Stomach (tissue), 9 donors: ENCODE data around the gene INVS. TPM values are rescaled to one million over a fixed set of nuclear protein-coding genes. Genes with fewer than 3 reads are reported as not detected.

Source experiments
- DNase-seq, 2 donors: peaks; one replicate each; pipeline versions ENCODE4 v3.0.0 to v3.0.0-alpha.2; 2013 to 2019
- H3K27ac ChIP-seq, 5 donors: fragments of 200-600 bp in 4 of 5; sonication (generic) in 4 of 5; one replicate each; pipeline ENCODE4 v1.5.1; 2013 to 2019; ENCODE audit warnings: mild to moderate bottlenecking in 1 of 5, moderate library complexity in 1 of 5
- H3K27me3 ChIP-seq, 3 donors: fragments of 200-600 bp; sonication (generic); one replicate each; pipeline ENCODE4 v1.5.1; 2017 to 2019; ENCODE audit warnings: mixed run types in 1 of 3
- H3K36me3 ChIP-seq, 4 donors: fragments of 200-600 bp; sonication (generic); 1 replicate in 3 of 4; 2 replicates in 1 of 4; pipeline ENCODE4 v1.5.1; 2016 to 2019
- H3K4me1 ChIP-seq, 4 donors: fragments of 200-600 bp; sonication (generic); one replicate each; pipeline ENCODE4 v1.5.1; 2016 to 2019
- H3K4me3 ChIP-seq, 4 donors: fragments of 200-600 bp; sonication (generic) in 3 of 4; one replicate each; pipeline ENCODE4 v1.5.1; 2016 to 2019; ENCODE audit warnings: mild to moderate bottlenecking in 1 of 4
- H3K9me3 ChIP-seq, 4 donors: fragments of 200-600 bp; sonication (generic); one replicate each; pipeline ENCODE4 v1.5.1; 2016 to 2019
- EP300 ChIP-seq: sonication (generic); formaldehyde crosslinking; IDR thresholded peaks from one replicate; pipeline ENCODE4 v1.6.1; 2017; ENCODE audit warnings: antibody characterized with exemption
- POLR2A ChIP-seq, 4 donors: fragments of 450-650 bp; IDR thresholded peaks; one replicate each; pipeline ENCODE4 v1.6.1; 2016; ENCODE audit warnings: antibody characterized with exemption in 4 of 4, control low read depth in 2 of 4, mild to moderate bottlenecking in 1 of 4, moderate library complexity in 1 of 4
- POLR2AphosphoS5 ChIP-seq, 3 donors: sonication (generic); formaldehyde crosslinking; IDR thresholded peaks; one replicate each; pipeline ENCODE4 v1.6.1; 2016; ENCODE audit warnings: antibody characterized with exemption in 3 of 3
- WGBS, 5 donors: extraction: QIAGEN DNeasy Blood & Tissue Kit in 3 of 5; methylation state at CpG; one replicate each; pipeline versions ENCODE4 v1.1.5 to v1.1.7; 2013 to 2018; 5-methylcytosine and 5-hydroxymethylcytosine counted together
- intact Hi-C: fragments of 100-400 bp; cut with DNase I; formaldehyde crosslinking; loops from one replicate; pipeline ENCODE4 v1.15.1; 2023; ENCODE audit warnings: low total_unique reads
- polyA plus RNA-seq, 3 donors: library from polyadenylated mRNA; stranded (reverse); fragments of 200-250 nt; gene quantifications; one replicate each; pipeline ENCODE4 v1.2.3, GENCODE V29; 2013
- total RNA-seq, 5 donors: library from RNA; depleted of rRNA; stranded (reverse); fragments of >200 nt; gene quantifications; one replicate each; pipeline versions ENCODE4 v1.1.0 to v1.2.3, GENCODE V29; 2014 to 2016
- TF ChIP-seq, protein P1 (sequence below), 7 experiments: fragments of 450-650 bp in 4 of 7; fragments of 200-600 bp in 3 of 7; sonication (generic) in 3 of 7; IDR thresholded peaks; one replicate each; pipeline ENCODE4 v1.5.1; 2016 to 2019; ENCODE audit warnings: antibody characterized with exemption in 7 of 7, control low read depth in 2 of 7, mild to moderate bottlenecking in 1 of 7
- donor health status: healthy with polysubstance abuse.
- donor health status: Bipolar disorder and iron deficiency.
- donor health status: healthy.

The INVS gene
- total and polyA plus RNA-seq, 8 donors = 3.1 to 54.5 (median 16.7) TPM

GRCh38 chr9:100193078-100193477 lies 94.0 kb downstream of the INVS start:
- intact Hi-C loops = no loop called here
- Histone ChIP-seq H3K27me3 (no peaks in the 10 kb centered on the region), H3K36me3 (peaks cover 0 to 27% (median 7%) of the 10 kb centered on the region in 4 donors), H3K4me3 (no peak overlapping the region), H3K27ac (no peak overlapping the region), H3K9me3 (peaks cover 8 to 38% (median 20%) of the 10 kb centered on the region in 4 donors), H3K4me1 (no peaks in the 10 kb centered on the region)
- DNase-seq = no peak
- TF ChIP-seq EP300 (no peak), POLR2AphosphoS5 (IDR thresholded peaks at IDR 0.05) (no peak), POLR2A (IDR thresholded peaks at IDR 0.05) (no peak)
- TF ChIP-seq, protein P1, sequence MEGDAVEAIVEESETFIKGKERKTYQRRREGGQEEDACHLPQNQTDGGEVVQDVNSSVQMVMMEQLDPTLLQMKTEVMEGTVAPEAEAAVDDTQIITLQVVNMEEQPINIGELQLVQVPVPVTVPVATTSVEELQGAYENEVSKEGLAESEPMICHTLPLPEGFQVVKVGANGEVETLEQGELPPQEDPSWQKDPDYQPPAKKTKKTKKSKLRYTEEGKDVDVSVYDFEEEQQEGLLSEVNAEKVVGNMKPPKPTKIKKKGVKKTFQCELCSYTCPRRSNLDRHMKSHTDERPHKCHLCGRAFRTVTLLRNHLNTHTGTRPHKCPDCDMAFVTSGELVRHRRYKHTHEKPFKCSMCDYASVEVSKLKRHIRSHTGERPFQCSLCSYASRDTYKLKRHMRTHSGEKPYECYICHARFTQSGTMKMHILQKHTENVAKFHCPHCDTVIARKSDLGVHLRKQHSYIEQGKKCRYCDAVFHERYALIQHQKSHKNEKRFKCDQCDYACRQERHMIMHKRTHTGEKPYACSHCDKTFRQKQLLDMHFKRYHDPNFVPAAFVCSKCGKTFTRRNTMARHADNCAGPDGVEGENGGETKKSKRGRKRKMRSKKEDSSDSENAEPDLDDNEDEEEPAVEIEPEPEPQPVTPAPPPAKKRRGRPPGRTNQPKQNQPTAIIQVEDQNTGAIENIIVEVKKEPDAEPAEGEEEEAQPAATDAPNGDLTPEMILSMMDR (IDR thresholded peaks at IDR 0.05) = no peak
- 96 to 100% (median 97%) methylated on average over 3 of the region's 3 CpGs for WGBS, 5 donors

- H3K9me3 ChIP-seq = peaks cover 0 to 10% (median 3%) of the 10 kb centered on the region in 4 donors
- no peaks in the 10 kb centered on the region for H3K27me3 ChIP-seq
- DNase-seq = no peak
- H3K4me3 ChIP-seq = no peak overlapping the region
- WGBS, 5 donors = 39 to 62% (median 55%) methylated on average over 3 of the region's 3 CpGs
- intact Hi-C loops = no loop called here
- peaks cover 0 to 27% (median 7%) of the 10 kb centered on the region in 4 donors for H3K36me3 ChIP-seq
- no peaks in the 10 kb centered on the region for H3K4me1 ChIP-seq
- no peak overlapping the region for H3K27ac ChIP-seq
- no peak for TF ChIP-seq POLR2A (IDR thresholded peaks at IDR 0.05)
- no peak for TF ChIP-seq EP300
- TF ChIP-seq, protein P1 (IDR thresholded peaks at IDR 0.05) = no peak
- no peak for TF ChIP-seq POLR2AphosphoS5 (IDR thresholded peaks at IDR 0.05)
These were observed 97.2 kb downstream of the INVS start for GRCh38 chr9:100196215-100196614.

DNA sequence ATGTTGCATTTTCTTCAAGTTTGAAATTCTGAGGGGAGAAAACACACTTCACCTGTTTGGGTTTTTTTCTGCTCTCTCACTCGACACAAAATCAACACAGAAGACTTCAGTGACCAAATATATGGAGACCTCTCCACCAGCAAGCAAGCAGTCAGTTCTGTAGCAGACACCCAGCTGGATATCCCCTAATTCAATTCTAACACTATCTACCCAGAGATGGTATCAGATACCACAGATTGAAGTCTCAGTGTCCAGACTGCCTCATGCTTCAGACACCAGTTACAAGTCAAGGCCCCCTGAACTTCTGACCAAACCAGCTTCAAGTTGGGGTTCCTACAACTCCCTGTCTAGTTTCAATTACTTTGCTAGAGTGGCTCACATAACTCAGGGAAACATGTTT lies 97.8 kb downstream of the INVS start:
- DNase-seq = no peak
- H3K27ac ChIP-seq = no peak overlapping the region
- TF ChIP-seq, protein P1 (IDR thresholded peaks at IDR 0.05) = no peak
- TF ChIP-seq POLR2AphosphoS5 (IDR thresholded peaks at IDR 0.05) (no peak), EP300 (no peak), POLR2A (IDR thresholded peaks at IDR 0.05) (no peak)
- H3K36me3 ChIP-seq = peaks cover 0 to 27% (median 7%) of the 10 kb centered on the region in 4 donors
- WGBS, 5 donors = 48 to 88% (median 54%) methylated on average over 1 of the region's 1 CpG
- H3K4me3 ChIP-seq = no peak overlapping the region
- H3K4me1 ChIP-seq = no peaks in the 10 kb centered on the region
- intact Hi-C loops = no loop called here
- H3K27me3 ChIP-seq = no peaks in the 10 kb centered on the region
- peaks cover 0 to 6% (median 2%) of the 10 kb centered on the region in 4 donors for H3K9me3 ChIP-seq

DNA sequence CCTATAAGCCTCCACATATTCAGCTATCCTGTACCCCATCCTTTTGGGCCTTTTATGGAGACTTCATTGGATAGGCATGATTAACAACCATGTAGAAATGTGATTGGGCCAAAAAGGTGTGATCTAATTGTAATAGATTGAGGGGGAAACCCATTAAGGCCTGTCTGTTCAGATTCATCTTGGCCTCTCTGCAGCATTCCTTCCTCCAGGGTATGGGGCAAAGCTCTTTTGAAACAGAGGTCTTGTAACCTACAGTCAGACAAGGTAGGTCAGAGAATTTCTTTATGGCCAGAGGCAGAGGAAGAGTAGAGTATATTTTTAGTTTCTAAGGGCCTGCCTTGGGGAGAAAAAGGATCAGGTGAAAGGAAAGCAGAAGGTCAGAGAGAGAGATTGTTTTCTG lies 98.5 kb downstream of the INVS start:
- no peaks in the 10 kb centered on the region for H3K4me1 ChIP-seq
- H3K27me3 ChIP-seq = no peaks in the 10 kb centered on the region
- H3K9me3 ChIP-seq = peaks cover 0 to 6% (median 0%) of the 10 kb centered on the region in 4 donors
- H3K27ac ChIP-seq = no peak overlapping the region
- no peak overlapping the region for H3K4me3 ChIP-seq
- intact Hi-C loops = no loop called here
- DNase-seq = no peak
- TF ChIP-seq, protein P1 (IDR thresholded peaks at IDR 0.05) = no peak
- TF ChIP-seq POLR2AphosphoS5 (IDR thresholded peaks at IDR 0.05) (no peak), POLR2A (IDR thresholded peaks at IDR 0.05) (no peak), EP300 (no peak)
- H3K36me3 ChIP-seq = peaks cover 0 to 27% (median 7%) of the 10 kb centered on the region in 4 donors
